Retinal pigment epithelial cell (primary cell): ENCODE measurements around the gene LMTK2.

Experiments used
- DNase-seq: peaks from one replicate; pipeline ENCODE4 v3.0.0-alpha.2; 2010; ENCODE audit warnings: low read depth
- H3K4me3 ChIP-seq: 2 replicates; pipeline ENCODE4 v1.5.1; 2011; ENCODE audit warnings: mild to moderate bottlenecking, low read length, control low read depth, moderate library complexity
- TF ChIP-seq, protein P1 (sequence below): conservative IDR thresholded peaks from 2 replicates; pipeline ENCODE4 v1.5.1; 2011; ENCODE audit warnings: low read depth, low read length, control low read depth, inconsistent platforms

LMTK2 gene

DNA sequence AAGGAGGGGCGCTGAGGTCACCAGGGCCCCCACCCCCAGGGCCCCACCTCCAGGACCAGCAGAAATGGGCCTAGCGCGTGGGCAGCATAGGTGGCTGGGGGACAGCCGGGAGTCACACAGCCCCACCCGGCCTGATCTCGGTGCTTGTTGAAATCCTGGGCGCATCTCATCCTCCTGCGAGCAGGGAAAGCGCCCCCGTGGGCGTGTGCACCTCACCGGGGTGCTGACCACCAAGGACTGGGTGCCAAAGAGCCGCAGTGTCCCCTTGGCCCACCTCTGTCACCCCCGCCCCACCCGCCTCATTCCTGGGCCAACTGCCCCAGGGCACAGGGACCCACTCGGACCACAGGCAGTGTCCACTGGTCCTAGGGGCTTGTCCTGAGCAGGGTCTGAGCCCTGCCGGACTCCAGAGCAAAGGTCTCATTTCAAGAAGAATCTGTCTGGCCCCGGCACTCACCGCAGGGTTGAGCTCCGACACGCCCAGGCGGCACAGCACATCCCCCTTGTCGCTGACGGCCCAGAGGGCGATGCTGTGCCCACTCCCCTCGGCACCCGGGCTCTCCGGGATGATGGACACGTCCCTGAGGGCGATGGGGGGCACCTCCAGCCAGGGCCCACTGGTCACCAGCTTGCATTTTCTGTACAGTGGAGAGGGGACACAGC is 116.0 kb downstream of the LMTK2 start:
- TF ChIP-seq, protein P1, sequence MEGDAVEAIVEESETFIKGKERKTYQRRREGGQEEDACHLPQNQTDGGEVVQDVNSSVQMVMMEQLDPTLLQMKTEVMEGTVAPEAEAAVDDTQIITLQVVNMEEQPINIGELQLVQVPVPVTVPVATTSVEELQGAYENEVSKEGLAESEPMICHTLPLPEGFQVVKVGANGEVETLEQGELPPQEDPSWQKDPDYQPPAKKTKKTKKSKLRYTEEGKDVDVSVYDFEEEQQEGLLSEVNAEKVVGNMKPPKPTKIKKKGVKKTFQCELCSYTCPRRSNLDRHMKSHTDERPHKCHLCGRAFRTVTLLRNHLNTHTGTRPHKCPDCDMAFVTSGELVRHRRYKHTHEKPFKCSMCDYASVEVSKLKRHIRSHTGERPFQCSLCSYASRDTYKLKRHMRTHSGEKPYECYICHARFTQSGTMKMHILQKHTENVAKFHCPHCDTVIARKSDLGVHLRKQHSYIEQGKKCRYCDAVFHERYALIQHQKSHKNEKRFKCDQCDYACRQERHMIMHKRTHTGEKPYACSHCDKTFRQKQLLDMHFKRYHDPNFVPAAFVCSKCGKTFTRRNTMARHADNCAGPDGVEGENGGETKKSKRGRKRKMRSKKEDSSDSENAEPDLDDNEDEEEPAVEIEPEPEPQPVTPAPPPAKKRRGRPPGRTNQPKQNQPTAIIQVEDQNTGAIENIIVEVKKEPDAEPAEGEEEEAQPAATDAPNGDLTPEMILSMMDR, result no peak
- DNase-seq, result no peak
- H3K4me3 ChIP-seq, result no peak overlapping the region

DNA sequence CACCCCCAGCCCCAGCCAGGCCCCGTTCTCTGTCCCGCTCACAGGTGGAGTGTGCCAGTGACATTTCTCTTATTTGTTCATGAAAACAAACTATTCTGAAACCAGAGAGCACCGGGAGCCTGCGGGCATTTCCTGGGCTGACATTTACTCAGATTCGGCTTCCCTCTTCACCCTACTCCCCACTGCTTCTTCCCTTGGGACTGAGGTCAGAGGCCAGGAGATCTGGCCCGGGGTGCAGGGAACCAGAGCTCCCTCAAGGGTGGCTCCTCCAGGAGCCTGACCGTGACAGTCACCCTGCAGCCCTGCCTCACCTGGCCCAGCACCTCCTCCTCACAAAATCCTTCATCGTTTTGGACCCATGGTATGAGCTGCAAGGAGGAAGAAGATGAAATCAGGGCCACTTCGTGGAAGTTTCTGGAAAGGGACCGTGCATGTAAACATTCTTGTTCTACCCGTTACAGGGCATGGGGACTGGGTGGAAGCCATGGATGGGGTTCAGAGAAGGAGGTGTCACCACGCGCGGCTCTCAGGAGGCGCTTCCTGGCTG is 116.8 kb downstream of the LMTK2 start:
- TF ChIP-seq, protein P1, result no peak
- no peak for DNase-seq
- no peak overlapping the region for H3K4me3 ChIP-seq

DNA sequence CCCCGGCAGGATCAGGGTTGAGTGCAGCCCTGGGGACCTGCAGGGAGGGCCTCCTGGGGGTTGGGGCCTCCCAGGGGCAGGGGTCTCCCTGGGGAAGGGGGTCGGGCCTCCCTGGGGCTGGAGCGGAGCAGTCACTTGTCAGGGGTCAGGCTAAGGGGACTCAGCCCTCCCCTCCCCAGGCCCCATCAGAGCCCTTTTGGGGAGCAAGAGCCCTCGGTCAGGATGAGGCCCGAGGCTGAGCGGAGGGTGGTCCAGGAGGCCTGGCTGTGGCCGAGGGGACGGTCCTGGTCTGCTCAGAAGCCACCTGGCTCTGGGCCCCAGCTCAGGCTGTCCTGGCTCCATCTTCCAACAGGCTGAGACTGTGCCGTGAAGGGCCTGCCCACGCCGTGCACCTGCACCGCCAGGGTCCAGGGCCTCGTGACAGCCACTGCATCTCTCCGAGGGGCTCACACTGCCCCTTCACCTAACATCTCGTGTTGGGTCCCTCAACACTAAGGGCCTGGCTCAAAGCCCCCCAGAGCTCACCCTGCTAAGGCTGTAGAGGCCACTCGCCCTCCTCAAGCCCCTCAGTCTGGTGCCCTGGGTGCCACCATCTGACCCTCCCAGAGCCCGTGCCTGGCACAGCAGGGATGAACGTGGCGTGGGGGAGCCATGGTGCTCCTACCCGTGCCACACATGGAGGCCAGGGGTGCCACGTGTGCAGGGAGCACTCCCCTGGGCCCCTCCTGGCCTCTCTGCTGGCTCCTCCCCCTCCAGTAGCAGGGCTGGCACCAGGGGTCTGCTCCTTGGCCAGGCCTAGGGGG is 117.4 kb downstream of the LMTK2 start:
- no peak overlapping the region for H3K4me3 ChIP-seq
- TF ChIP-seq, protein P1, result no peak
- DNase-seq, result no peak

DNA sequence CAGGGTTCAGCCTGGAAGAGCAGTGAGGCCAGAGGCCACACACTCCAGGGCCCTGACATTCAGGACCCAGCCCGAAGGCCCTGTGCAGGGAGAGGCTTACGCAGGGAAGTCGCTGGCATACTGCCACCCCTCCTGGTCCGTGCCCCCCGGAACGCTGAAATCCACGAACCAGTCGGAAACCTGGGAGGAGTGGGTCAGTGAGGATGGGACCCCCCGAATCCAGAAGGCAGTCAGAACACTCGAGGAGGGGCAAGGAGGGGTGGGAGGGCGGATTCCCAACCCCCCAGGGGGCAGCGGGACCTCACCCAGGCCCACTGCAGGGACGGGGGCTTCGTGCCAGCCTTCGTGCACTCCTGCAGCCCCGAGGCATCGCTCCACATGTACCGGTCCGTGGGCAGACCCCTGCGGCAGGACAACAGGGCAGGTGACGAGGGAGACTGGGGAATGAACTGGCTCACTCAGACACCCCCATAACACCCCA is 118.1 kb downstream of the LMTK2 start:
- TF ChIP-seq, protein P1, result no peak
- DNase-seq, result no peak
- no peak overlapping the region for H3K4me3 ChIP-seq

DNA sequence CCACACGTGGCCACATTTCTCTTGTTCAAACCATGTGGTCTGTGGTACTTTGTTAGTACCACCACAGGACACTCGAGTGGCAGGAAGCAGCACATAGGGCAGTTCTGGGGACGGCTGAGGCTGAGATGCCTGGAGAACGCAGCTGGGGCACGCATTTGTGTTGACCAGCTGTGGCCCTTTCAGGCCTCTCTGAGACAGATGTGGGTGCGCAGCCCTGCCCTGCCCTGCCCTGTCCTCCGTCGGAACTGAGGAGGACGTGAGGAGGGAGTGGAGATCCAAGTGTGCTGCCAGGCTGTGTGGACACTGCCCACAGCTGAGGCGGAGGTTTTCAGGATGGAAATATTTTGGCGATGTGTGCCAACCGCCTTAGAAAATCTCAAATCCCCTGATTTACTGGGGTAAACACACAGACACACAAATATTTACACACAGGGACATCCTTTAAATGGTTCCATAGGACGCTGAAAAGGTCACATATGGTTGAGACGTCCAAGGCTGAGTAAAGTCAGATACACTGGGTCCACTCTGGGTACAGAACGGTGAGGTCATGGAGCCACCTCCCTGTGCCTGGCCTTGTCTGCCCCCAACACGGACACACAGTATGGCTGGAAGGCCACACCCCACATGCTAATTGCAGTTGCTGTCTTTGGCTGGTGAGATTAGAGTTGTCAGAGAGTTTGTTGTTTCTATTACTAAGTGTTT is 119.4 kb downstream of the LMTK2 start:
- no peak for DNase-seq
- TF ChIP-seq, protein P1, result no peak

DNA sequence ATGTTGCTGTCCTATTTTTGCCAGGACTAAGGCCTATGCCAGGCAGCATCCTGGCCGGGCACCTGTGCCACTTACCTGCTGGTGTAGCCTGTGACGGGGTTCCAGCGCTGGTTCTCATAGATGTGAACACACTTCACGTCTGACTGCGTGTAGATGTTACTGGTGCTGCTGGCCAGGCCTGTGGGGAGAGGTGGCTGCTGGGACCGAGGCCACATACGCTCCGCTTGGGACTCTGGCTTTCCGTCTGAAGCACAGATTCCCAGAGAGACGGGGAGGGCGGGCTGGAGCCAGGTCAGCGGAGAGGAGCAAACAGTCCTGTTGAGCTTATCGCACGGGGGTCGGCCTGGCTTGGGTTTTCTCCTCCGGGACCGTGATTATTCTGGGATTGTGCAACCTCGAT is 121.3 kb downstream of the LMTK2 start:
- TF ChIP-seq, protein P1, result no peak
- H3K4me3 ChIP-seq, result no peak overlapping the region
- DNase-seq, result no peak

More for the DNA sequence above, 119.4 kb downstream of the LMTK2 start:
- no peak overlapping the region for H3K4me3 ChIP-seq
